Kidney epithelial cell (primary cell): ENCODE data around the gene FMO2. TPM values are rescaled to one million over a fixed set of nuclear protein-coding genes. Genes with fewer than 3 reads are reported as not detected.

Experiments used
- DNase-seq: peaks from one replicate; pipeline ENCODE4 v3.0.0-alpha.2; 2010; ENCODE audit warnings: low read depth
- H3K27me3 ChIP-seq: 2 replicates; pipeline ENCODE4 v1.6.0; 2011; ENCODE audit warnings: low read length; ENCODE audit not compliant: control insufficient read depth, insufficient read depth
- H3K36me3 ChIP-seq: 2 replicates; pipeline ENCODE4 v1.5.1; 2011; ENCODE audit warnings: low read length; ENCODE audit not compliant: control insufficient read depth, insufficient read depth
- H3K4me3 ChIP-seq: 2 replicates; pipeline ENCODE4 v1.5.1; 2011; ENCODE audit warnings: low read depth, mild to moderate bottlenecking, control low read depth, low read length
- total RNA-seq: library from RNA; depleted of rRNA; stranded (reverse); fragments of >200 nt; gene quantifications from 2 replicates; pipeline ENCODE4 v1.2.3, GENCODE V29; 2015
- TF ChIP-seq, protein P1 (sequence below): IDR thresholded peaks from 2 replicates; pipeline ENCODE4 v1.5.1; 2011; ENCODE audit warnings: mild to moderate bottlenecking, moderate library complexity, low read length, control low read depth, inconsistent platforms; ENCODE audit not compliant: insufficient read depth, poor library complexity, severe bottlenecking

FMO2 gene
- total RNA-seq, 1 donor from 2014 or later: not detected

- no peaks in the 10 kb centered on the region for H3K36me3 ChIP-seq
- TF ChIP-seq, protein P1, sequence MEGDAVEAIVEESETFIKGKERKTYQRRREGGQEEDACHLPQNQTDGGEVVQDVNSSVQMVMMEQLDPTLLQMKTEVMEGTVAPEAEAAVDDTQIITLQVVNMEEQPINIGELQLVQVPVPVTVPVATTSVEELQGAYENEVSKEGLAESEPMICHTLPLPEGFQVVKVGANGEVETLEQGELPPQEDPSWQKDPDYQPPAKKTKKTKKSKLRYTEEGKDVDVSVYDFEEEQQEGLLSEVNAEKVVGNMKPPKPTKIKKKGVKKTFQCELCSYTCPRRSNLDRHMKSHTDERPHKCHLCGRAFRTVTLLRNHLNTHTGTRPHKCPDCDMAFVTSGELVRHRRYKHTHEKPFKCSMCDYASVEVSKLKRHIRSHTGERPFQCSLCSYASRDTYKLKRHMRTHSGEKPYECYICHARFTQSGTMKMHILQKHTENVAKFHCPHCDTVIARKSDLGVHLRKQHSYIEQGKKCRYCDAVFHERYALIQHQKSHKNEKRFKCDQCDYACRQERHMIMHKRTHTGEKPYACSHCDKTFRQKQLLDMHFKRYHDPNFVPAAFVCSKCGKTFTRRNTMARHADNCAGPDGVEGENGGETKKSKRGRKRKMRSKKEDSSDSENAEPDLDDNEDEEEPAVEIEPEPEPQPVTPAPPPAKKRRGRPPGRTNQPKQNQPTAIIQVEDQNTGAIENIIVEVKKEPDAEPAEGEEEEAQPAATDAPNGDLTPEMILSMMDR: no peak
- no peak for DNase-seq
- no peak overlapping the region for H3K4me3 ChIP-seq
- H3K27me3 ChIP-seq: no peaks in the 10 kb centered on the region
Measured at GRCh38 chr1:171161431-171161830, 23.7 kb upstream of the FMO2 start.

- TF ChIP-seq, protein P1: no peak
- Histone ChIP-seq H3K4me3 (no peak overlapping the region), H3K27me3 (no peaks in the 10 kb centered on the region), H3K36me3 (no peaks in the 10 kb centered on the region)
- no peak for DNase-seq
Measured at GRCh38 chr1:171166361-171166760, 18.7 kb upstream of the FMO2 start.

- DNase-seq: no peak
- Histone ChIP-seq H3K4me3 (no peak overlapping the region), H3K36me3 (no peaks in the 10 kb centered on the region), H3K27me3 (no peaks in the 10 kb centered on the region)
- TF ChIP-seq, protein P1: no peak
Measured at GRCh38 chr1:171167785-171168184, 17.3 kb upstream of the FMO2 start.

- Histone ChIP-seq H3K36me3 (no peaks in the 10 kb centered on the region), H3K27me3 (no peaks in the 10 kb centered on the region), H3K4me3 (no peak overlapping the region)
- TF ChIP-seq, protein P1: no peak
- DNase-seq: no peak
Measured at GRCh38 chr1:171172471-171172870, 12.6 kb upstream of the FMO2 start.

DNA sequence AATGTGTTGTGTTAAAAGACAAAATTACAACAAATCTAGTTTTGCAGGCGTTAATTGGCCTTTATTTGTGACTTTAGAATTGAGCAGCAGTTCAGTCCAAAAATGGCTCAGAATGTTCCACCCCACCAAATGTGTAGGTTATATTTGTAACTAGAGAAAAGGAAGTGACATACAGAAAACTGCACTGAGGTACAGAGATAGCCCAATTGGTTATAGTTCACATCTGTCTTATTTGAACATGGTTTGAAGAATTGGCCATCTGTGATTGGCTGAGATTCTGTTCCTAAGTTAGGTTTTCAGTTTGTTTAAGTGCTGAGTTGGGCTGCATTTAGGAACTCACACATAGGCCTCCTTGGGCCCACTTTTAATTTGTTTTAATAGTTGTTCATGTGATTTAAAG lies 12.0 kb upstream of the FMO2 start:
- TF ChIP-seq, protein P1: no peak
- H3K36me3 ChIP-seq: no peaks in the 10 kb centered on the region
- H3K4me3 ChIP-seq: no peak overlapping the region

GRCh38 chr1:171174560-171175294 lies 10.4 kb upstream of the FMO2 start:
- TF ChIP-seq, protein P1: no peak
- H3K36me3 ChIP-seq: no peaks in the 10 kb centered on the region
- no peaks in the 10 kb centered on the region for H3K27me3 ChIP-seq
- DNase-seq: no peak
- no peak overlapping the region for H3K4me3 ChIP-seq

More for the DNA sequence above, 12.0 kb upstream of the FMO2 start:
- DNase-seq: no peak
- H3K27me3 ChIP-seq: no peaks in the 10 kb centered on the region
